Lung (tissue), 12 donors: ENCODE data around the gene MYO18B. TPM values are rescaled to one million over a fixed set of nuclear protein-coding genes. Genes with fewer than 3 reads are reported as not detected.

ENCODE experiments used
- ATAC-seq: fragments of 200-7000 bp; cut with Tn5 transposase; one replicate; pipeline ENCODE4 v1.9.1; 2020; ENCODE audit warnings: moderate number of reproducible peaks; ENCODE audit not compliant: insufficient read depth, low FRiP score
- DNase-seq, 3 donors: peaks; one replicate each; pipeline ENCODE4 v3.0.0-alpha.2; 2013 to 2017
- H3K27ac ChIP-seq, 2 donors: one replicate each; pipeline ENCODE4 v1.5.1; 2013; ENCODE audit warnings: mild to moderate bottlenecking in 2 of 2, moderate library complexity in 2 of 2, control low read depth in 1 of 2, inconsistent platforms in 1 of 2, low read depth in 1 of 2, low read length in 1 of 2
- H3K27me3 ChIP-seq, 3 donors: one replicate each; pipeline ENCODE4 v1.5.1; 2013; ENCODE audit warnings: low read length in 2 of 3; ENCODE audit not compliant: control insufficient read depth in 3 of 3, insufficient read depth in 3 of 3
- H3K36me3 ChIP-seq, 4 donors: one replicate each; pipeline ENCODE4 v1.5.1; 2013; ENCODE audit warnings: low read length in 4 of 4, mild to moderate bottlenecking in 1 of 4, moderate library complexity in 1 of 4; ENCODE audit not compliant: control insufficient read depth in 4 of 4, insufficient read depth in 4 of 4
- H3K4me1 ChIP-seq, 5 donors: one replicate each; pipeline ENCODE4 v1.5.1; 2013; ENCODE audit warnings: low read length in 5 of 5, mild to moderate bottlenecking in 2 of 5, moderate library complexity in 1 of 5; ENCODE audit not compliant: control insufficient read depth in 5 of 5, insufficient read depth in 5 of 5
- H3K4me3 ChIP-seq: one replicate; pipeline ENCODE4 v1.5.1; 2013; ENCODE audit warnings: mild to moderate bottlenecking, control low read depth, moderate library complexity
- H3K9ac ChIP-seq, 2 donors: one replicate each; pipeline ENCODE4 v1.5.1; 2013; ENCODE audit warnings: low read length in 2 of 2, control low read depth in 1 of 2; ENCODE audit not compliant: insufficient read depth in 1 of 2
- H3K9me3 ChIP-seq, 4 donors: one replicate each; pipeline ENCODE4 v1.5.1; 2013; ENCODE audit warnings: low read length in 3 of 4, mild to moderate bottlenecking in 1 of 4, moderate library complexity in 1 of 4; ENCODE audit not compliant: control insufficient read depth in 4 of 4, insufficient read depth in 3 of 4
- WGBS, 2 donors: extraction: QIAGEN DNeasy Blood & Tissue Kit; methylation state at CpG; one replicate each; pipeline ENCODE4 v1.1.7; 2013; 5-methylcytosine and 5-hydroxymethylcytosine counted together
- polyA plus RNA-seq, 2 donors: library from polyadenylated mRNA; stranded (reverse); fragments of 200-250 nt; gene quantifications; one replicate each; pipeline ENCODE4 v1.2.1, GENCODE V29; 2013
- total RNA-seq, 2 donors: library from RNA; depleted of rRNA in 1 of 2; stranded (reverse); fragments of >200 nt in 1 of 2; gene quantifications; one replicate each; pipeline ENCODE4 v1.2.1, GENCODE V29; 2014 to 2021
- TF ChIP-seq, protein P1 (sequence below): IDR thresholded peaks from 2 replicates; pipeline ENCODE4 v1.5.1; 2012; ENCODE audit warnings: mild to moderate bottlenecking; ENCODE audit errors: control extremely low read depth, extremely low read depth
- donor health status: control.
- donor health status: control.
- donor health status: Bipolar disorder and iron deficiency.
- donor health status: healthy.
- donor health status: DM: yes; HTN: yes; CAD: no.

MYO18B gene
- total and polyA plus RNA-seq, 4 donors: 0.02 to 0.71 (median 0.07) TPM

DNA sequence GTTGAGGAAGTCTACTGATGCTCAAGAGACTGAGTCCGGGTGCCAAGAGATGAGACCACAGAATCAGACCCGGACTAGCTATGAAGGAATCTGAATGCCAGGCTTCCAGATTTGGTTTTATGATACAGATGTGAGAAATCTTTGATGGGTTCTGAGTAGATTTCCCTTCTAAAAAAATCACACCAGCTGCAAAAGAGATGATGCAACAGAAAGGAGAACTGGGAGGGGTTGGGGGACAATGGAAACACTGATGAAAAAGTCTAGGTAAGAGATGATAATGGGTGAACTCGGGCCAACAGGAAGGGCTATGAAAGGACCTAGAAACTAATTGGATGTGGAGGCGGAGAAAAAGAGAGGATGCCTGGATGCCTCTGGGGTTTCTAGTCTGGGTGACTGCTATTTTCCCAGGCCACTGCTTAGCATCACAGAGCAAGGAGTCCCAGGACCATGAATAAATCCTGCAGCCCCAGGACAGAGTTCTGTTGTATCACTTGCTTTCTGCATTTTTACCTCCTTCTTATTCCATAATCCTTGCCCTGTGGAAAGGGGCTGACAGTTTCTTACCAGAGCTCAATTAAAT, 311.8 kb downstream of the MYO18B start:
- H3K27me3 ChIP-seq: peaks cover 0 to 4% (median 2%) of the 10 kb centered on the region in 3 donors
- no peak overlapping the region for H3K27ac ChIP-seq
- no peaks in the 10 kb centered on the region for H3K9me3 ChIP-seq
- no peak for ATAC-seq
- peaks cover 0 to 4% (median 0%) of the 10 kb centered on the region in 4 donors for H3K36me3 ChIP-seq
- no peak overlapping the region for H3K9ac ChIP-seq
- 69 to 70% methylated on average over 4 of the region's 4 CpGs for WGBS, 2 donors
- no peaks in the 10 kb centered on the region for H3K4me1 ChIP-seq
- no peak for DNase-seq
- TF ChIP-seq, protein P1, sequence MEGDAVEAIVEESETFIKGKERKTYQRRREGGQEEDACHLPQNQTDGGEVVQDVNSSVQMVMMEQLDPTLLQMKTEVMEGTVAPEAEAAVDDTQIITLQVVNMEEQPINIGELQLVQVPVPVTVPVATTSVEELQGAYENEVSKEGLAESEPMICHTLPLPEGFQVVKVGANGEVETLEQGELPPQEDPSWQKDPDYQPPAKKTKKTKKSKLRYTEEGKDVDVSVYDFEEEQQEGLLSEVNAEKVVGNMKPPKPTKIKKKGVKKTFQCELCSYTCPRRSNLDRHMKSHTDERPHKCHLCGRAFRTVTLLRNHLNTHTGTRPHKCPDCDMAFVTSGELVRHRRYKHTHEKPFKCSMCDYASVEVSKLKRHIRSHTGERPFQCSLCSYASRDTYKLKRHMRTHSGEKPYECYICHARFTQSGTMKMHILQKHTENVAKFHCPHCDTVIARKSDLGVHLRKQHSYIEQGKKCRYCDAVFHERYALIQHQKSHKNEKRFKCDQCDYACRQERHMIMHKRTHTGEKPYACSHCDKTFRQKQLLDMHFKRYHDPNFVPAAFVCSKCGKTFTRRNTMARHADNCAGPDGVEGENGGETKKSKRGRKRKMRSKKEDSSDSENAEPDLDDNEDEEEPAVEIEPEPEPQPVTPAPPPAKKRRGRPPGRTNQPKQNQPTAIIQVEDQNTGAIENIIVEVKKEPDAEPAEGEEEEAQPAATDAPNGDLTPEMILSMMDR: no peak
- H3K4me3 ChIP-seq: no peak overlapping the region

DNA sequence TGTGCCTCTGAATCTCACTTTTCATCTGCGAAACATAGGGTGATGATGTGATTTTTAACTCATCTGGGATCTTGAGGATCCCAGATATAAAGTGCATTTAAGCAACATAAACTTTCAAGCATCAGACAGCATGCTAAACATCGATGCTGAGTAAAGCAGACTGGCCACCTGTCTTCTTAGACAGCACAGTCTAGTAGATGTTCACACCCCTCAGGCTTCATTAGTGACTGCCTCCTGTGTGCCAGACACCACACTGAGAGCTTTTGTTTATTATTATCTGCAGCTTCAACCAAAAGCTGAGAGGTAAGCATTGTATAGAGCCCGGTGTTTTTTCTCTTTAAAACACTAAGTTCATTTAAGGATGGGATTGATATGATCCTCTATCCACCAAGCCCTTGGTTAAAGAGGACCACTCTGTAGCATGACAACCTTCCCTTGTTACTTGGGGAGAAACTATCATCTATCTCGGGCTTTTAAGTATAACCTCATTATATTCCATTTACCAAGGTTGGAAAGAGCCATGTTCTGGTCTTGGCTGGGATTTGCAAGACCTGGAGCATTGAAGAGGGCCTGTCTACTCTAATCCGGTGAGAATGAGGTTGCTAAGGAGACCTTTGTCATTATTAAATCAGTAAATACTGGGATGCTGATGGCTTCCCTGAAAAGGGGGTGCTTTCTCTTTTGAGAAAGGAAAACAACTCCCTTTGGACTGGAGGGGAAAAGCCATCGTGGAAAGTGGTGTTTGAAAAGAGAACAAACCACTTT, 313.0 kb downstream of the MYO18B start:
- ATAC-seq: no peak
- TF ChIP-seq, protein P1: no peak
- Histone ChIP-seq H3K9me3 (no peaks in the 10 kb centered on the region), H3K9ac (no peak overlapping the region), H3K4me3 (no peak overlapping the region), H3K36me3 (peaks cover 0 to 4% (median 0%) of the 10 kb centered on the region in 4 donors), H3K27ac (no peak overlapping the region), H3K27me3 (peaks cover 0 to 4% (median 2%) of the 10 kb centered on the region in 3 donors), H3K4me1 (no peaks in the 10 kb centered on the region)
- 50 to 55% methylated on average over 6 of the region's 6 CpGs for WGBS, 2 donors
- no peak for DNase-seq

DNA sequence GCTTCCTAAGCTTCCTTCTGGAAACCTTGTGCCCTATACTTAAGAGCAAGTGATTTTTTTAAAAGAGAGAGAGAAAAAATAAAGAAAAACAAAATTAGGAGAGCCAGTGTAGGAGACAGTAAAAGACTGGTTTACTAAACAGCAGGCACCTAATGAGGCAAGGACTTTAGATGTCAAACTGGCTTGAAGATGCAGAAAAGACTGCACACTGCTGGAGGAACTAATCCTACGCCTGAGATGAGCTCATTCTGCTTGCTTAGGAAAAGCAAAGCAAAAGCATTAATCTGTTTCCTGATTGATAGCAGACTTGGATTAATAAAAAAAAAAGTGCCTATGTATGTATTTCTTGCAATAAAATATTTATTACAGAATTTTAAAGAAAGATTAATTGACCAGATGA, 313.7 kb downstream of the MYO18B start:
- WGBS, 2 donors: 37 to 45% methylated on average over 1 of the region's 1 CpG
- Histone ChIP-seq H3K9ac (no peak overlapping the region), H3K9me3 (no peaks in the 10 kb centered on the region), H3K4me1 (no peaks in the 10 kb centered on the region), H3K27me3 (peaks cover 0 to 4% (median 2%) of the 10 kb centered on the region in 3 donors), H3K36me3 (peaks cover 0 to 4% (median 0%) of the 10 kb centered on the region in 4 donors), H3K27ac (no peak overlapping the region), H3K4me3 (no peak overlapping the region)
- no peak for ATAC-seq
- no peak for DNase-seq
- TF ChIP-seq, protein P1: no peak
